Testis (tissue), 3 donors: ENCODE measurements around the gene GRIP2. TPM values are rescaled to one million over a fixed set of nuclear protein-coding genes. Genes with fewer than 3 reads are reported as not detected.

Experiments
- DNase-seq: peaks from one replicate; pipeline ENCODE4 v3.0.0-alpha.2; 2019
- H3K27ac ChIP-seq, 2 donors: fragments of 200-600 bp; sonication (generic); one replicate each; pipeline ENCODE4 v1.5.1; 2019
- H3K27me3 ChIP-seq: fragments of 200-600 bp; sonication (generic); one replicate; pipeline ENCODE4 v1.5.1; 2019
- H3K36me3 ChIP-seq: fragments of 200-600 bp; sonication (generic); one replicate; pipeline ENCODE4 v1.5.1; 2017; ENCODE audit warnings: low read depth; ENCODE audit errors: missing control alignments
- H3K4me1 ChIP-seq: fragments of 200-600 bp; sonication (generic); one replicate; pipeline ENCODE4 v1.5.1; 2019
- H3K4me3 ChIP-seq, 2 donors: fragments of 200-600 bp; sonication (generic); one replicate each; pipeline ENCODE4 v1.5.1; 2017 to 2019
- H3K9me3 ChIP-seq: fragments of 200-600 bp; sonication (generic); one replicate; pipeline ENCODE4 v1.5.1; 2017
- POLR2A ChIP-seq: fragments of 450-650 bp; IDR thresholded peaks from one replicate; pipeline ENCODE4 v1.6.1; 2017; ENCODE audit warnings: antibody characterized with exemption, mild to moderate bottlenecking, moderate library complexity
- WGBS, 2 donors: methylation state at CpG; one replicate each; pipeline ENCODE4 v1.1.5; 2018; 5-methylcytosine and 5-hydroxymethylcytosine counted together
- intact Hi-C: fragments of 100-400 bp; cut with DNase I; formaldehyde crosslinking; loops from one replicate; pipeline ENCODE4 v1.15.1; 2023; ENCODE audit warnings: low total_unique reads
- polyA plus RNA-seq: library from polyadenylated mRNA; stranded (reverse); fragments of 350-450 nt; fragmentation: Illumina TruSeq; extraction: RNeasy Lipid Tissue Mini Kit (QIAGEN cat#74804); gene quantifications from one replicate; pipeline ENCODE4 v1.2.3, GENCODE V29; 2014; ENCODE audit warnings: low read depth, low replicate concordance; ENCODE audit not compliant: insufficient read depth
- total RNA-seq, 2 donors: library from RNA; depleted of rRNA; stranded (reverse); fragments of >200 nt; gene quantifications; one replicate each; pipeline ENCODE4 v1.2.3, GENCODE V29; 2016
- TF ChIP-seq, protein P1 (sequence below), 3 experiments: fragments of 450-650 bp in 2 of 3; fragments of 200-600 bp in 1 of 3; sonication (generic) in 1 of 3; IDR thresholded peaks; one replicate each; pipeline ENCODE4 v1.5.1; 2016 to 2019; ENCODE audit warnings: antibody characterized with exemption in 3 of 3, mild to moderate bottlenecking in 2 of 3, moderate library complexity in 1 of 3

The GRIP2 gene
- total and polyA plus RNA-seq, 3 donors from 2014 or later: 2.4 to 3.2 (median 2.7) TPM

DNA sequence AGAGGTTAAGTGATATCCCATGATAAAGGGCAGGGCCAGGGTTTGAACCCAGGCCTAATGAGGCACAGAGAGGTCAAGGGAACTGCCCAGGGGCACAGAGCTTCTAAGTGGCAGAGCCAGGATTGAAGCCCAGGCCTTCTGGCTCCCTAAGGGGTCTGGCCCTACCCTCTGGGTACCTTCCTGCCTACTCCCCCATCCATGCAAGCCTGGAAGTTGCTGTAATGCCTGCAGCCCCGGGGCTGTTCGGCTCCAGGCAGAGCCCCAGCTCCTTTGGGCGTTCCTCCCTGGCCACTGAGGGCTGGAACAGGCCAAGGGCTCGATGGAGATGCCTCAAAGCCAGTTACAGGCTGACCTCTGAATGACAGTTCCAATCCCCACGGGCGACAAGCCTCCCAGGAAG lies 4.5 kb downstream of the GRIP2 start:
- Histone ChIP-seq H3K4me3 (no peak overlapping the region), H3K27me3 (no peaks in the 10 kb centered on the region), H3K36me3 (no peaks in the 10 kb centered on the region), H3K27ac (no peak overlapping the region), H3K4me1 (peaks cover 6% of the 10 kb centered on the region), H3K9me3 (no peaks in the 10 kb centered on the region)
- 67 to 76% methylated on average over 6 of the region's 6 CpGs for WGBS, 2 donors
- TF ChIP-seq POLR2A: no peak
- TF ChIP-seq, protein P1, sequence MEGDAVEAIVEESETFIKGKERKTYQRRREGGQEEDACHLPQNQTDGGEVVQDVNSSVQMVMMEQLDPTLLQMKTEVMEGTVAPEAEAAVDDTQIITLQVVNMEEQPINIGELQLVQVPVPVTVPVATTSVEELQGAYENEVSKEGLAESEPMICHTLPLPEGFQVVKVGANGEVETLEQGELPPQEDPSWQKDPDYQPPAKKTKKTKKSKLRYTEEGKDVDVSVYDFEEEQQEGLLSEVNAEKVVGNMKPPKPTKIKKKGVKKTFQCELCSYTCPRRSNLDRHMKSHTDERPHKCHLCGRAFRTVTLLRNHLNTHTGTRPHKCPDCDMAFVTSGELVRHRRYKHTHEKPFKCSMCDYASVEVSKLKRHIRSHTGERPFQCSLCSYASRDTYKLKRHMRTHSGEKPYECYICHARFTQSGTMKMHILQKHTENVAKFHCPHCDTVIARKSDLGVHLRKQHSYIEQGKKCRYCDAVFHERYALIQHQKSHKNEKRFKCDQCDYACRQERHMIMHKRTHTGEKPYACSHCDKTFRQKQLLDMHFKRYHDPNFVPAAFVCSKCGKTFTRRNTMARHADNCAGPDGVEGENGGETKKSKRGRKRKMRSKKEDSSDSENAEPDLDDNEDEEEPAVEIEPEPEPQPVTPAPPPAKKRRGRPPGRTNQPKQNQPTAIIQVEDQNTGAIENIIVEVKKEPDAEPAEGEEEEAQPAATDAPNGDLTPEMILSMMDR (IDR thresholded peaks at IDR 0.05): no peak
- no peak for DNase-seq
- intact Hi-C loops: no loop called here

DNA sequence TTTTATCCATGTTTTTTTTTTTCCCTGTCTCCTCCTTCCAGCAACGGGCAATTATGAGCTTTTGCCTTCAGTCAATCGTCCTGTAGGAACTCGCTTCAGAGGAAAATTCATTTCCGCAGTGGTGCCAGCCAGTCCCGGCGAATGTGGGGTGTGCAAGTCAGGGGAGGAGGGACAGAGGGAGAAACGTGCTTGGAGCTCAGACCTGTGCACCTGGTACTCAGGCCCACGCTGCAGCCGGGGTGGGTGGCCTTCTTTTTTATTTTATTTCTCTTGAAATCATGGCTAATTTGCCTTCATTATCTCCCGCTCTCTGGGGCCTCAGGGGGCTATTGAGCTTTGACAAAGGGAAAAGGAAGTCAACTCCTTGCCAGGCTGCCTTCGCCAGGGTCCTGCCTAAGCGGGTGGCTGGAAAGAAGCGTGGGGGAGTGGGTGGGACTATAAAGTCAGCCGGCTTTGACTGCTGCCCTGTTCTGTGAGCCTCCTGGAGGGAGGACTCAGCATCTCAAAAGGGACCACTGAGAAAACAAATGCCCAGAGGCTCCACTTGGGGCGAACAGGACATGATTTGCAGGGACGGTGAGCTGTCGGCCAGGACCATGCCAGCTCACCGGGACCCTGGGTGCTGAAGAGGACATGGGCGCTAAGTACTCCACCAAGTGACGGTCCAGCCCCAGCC lies 5.5 kb downstream of the GRIP2 start:
- WGBS, 2 donors: 33 to 43% methylated on average over 20 of the region's 20 CpGs
- no peak for DNase-seq
- Histone ChIP-seq H3K4me3 (no peak overlapping the region), H3K4me1 (peaks cover 6% of the 10 kb centered on the region), H3K9me3 (no peaks in the 10 kb centered on the region), H3K27me3 (no peaks in the 10 kb centered on the region), H3K27ac (no peak overlapping the region), H3K36me3 (no peaks in the 10 kb centered on the region)
- TF ChIP-seq, protein P1 (IDR thresholded peaks at IDR 0.05): no peak
- TF ChIP-seq POLR2A: no peak
- intact Hi-C loops: no loop called here

DNA sequence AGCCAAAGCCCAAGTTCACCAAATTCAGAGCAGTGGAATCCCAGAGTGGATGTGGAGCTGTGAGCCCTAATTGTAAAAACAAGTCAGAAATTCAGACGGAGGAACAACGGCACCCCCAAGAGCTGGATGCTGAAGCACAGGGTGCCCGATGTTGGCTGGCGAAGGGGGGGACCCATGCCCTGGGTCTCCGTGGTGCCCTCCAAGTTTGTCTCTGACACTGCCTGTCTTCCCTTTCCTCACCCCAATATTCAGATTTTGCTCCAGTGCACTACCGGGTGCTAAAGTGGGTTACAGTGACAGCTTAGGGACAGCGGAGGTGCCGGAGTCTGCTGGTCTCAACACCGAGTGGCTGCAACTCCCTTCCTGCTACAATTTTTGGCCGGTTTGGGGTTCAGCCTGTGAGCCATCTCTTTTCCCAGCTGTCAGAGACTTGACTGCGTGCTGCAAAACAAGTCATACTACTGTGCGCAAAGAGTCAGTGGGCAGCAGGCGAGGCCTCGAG lies 6.6 kb downstream of the GRIP2 start:
- DNase-seq: no peak
- no peak overlapping the region for H3K4me3 ChIP-seq
- peaks cover 6% of the 10 kb centered on the region for H3K4me1 ChIP-seq
- no peaks in the 10 kb centered on the region for H3K27me3 ChIP-seq
- 73 to 85% methylated on average over 7 to 14 of the region's 14 CpGs for WGBS, 2 donors
- no peak for TF ChIP-seq POLR2A
- TF ChIP-seq, protein P1 (IDR thresholded peaks at IDR 0.05): no peak
- H3K36me3 ChIP-seq: no peaks in the 10 kb centered on the region
- intact Hi-C loops: no loop called here
- no peak overlapping the region for H3K27ac ChIP-seq
- no peaks in the 10 kb centered on the region for H3K9me3 ChIP-seq

DNA sequence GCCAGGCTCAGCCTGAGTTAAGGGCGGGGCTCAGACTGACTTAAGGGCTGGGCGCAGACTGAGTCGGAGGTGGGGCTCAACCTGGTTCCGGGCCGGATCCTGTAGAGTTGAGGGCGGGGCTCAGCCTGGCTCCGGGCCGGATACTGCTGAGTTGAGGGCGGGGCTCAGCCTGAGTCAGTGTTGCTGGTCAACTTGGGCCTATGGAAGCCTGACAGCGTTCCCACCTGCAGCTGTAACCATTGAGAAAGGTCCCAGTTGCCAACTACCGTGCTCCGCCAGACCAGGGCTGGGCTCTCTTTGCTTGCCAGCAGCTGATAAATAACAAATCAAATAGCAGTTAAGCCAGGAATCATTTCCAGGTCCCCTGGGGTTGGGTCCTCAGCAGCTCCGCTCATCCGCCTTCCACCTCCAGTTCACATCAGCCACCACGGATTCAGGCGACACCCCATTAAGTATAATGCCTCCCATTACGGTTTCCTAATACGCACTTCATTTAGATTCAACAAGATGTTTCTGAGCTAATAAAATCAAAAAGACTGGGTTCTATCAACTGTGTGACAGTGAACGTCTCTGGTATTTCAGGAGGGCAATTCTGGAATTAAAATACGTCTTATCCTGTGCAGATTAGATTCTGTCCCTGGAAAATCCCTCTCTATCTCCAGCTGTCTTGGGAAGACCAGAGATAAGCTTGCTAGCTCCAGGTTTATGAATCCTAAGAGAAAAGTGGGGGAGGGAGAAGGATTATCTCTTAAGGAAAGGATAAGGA lies 7.3 kb downstream of the GRIP2 start:
- Histone ChIP-seq H3K27ac (no peak overlapping the region), H3K9me3 (no peaks in the 10 kb centered on the region), H3K4me3 (peak overlapping the region in 1 of 2 donors; percentile 12), H3K36me3 (no peaks in the 10 kb centered on the region), H3K4me1 (peaks cover 6% of the 10 kb centered on the region), H3K27me3 (no peaks in the 10 kb centered on the region)
- 61 to 70% methylated on average over 12 to 20 of the region's 20 CpGs for WGBS, 2 donors
- DNase-seq: peak; percentile 53
- intact Hi-C loops: no loop called here
- TF ChIP-seq POLR2A: no peak
- TF ChIP-seq, protein P1 (IDR thresholded peaks at IDR 0.05): no peak
